ENCODE results near the gene IBTK.

- no peak for TF ChIP-seq MYC (IDR thresholded peaks at IDR 0.05; ENCODE audit: borderline replicate concordance, low read length)
- no peak for TF ChIP-seq CEBPB (IDR thresholded peaks at IDR 0.05)
- no peak for TF ChIP-seq E2F6 (IDR thresholded peaks at IDR 0.05; ENCODE audit: borderline replicate concordance, low read depth)
- no peak for TF ChIP-seq CHD2 (IDR thresholded peaks at IDR 0.05; ENCODE audit: low read length, partially characterized antibody)
- TF ChIP-seq BCL3 (IDR thresholded peaks at IDR 0.05) = no peak
- TF ChIP-seq JUNB (IDR thresholded peaks at IDR 0.05) = no peak
- no peak for TF ChIP-seq BHLHE40 (IDR thresholded peaks at IDR 0.05; ENCODE audit: low read depth, low read length)
- no peak for TF ChIP-seq SREBF2 (IDR thresholded peaks at IDR 0.05)
- no peak for TF ChIP-seq POLR2A (IDR thresholded peaks at IDR 0.05; ENCODE audit: low read length)
- TF ChIP-seq HDAC2 (IDR thresholded peaks at IDR 0.05) = no peak
These were observed 101.6 kb downstream of the IBTK start for GRCh38 chr6:82145926-82146452.
